Measurements from ENCODE around the gene FCHO1.

DNA sequence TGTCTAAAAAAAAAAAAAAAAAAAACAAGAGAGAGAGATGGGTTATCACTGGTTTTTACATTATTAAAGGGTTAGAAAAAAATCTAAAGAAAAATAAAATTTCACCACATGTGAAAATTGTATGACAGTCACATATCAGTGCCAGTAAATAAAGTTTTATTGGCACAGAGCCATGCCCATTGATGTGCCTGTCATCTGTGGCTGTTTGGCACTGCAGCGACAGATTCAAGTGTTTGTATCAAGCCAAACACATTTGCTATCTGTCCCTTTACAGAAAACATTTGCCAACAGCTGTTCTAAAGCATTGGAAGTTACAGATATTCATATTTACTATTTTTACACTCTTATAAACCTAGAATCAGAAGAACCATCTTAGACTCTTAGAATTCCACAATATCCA is 16.3 kb downstream of the FCHO1 start:
- no peak for TF ChIP-seq CTCF (IDR thresholded peaks at IDR 0.05)
- no peak for TF ChIP-seq POLR2A (IDR thresholded peaks at IDR 0.05)

Measured in esophagus squamous epithelium (tissue), 4 donors.